Measurements from ENCODE around the gene TMEM92. TPM values are rescaled to one million over a fixed set of nuclear protein-coding genes. Genes with fewer than 3 reads are reported as not detected.

The TMEM92 gene
- total RNA-seq, 1 donor from 2014 or later, result 3.0 TPM

GRCh38 chr17:50318501-50319285 lies 44.4 kb downstream of the TMEM92 start:
- ATAC-seq, result no peak

GRCh38 chr17:50319306-50320004 lies 45.2 kb downstream of the TMEM92 start:
- no peak for DNase-seq (ENCODE audit: low spot score)
- no peak for ATAC-seq

More at GRCh38 chr17:50318501-50319285, 44.4 kb downstream of the TMEM92 start:
- no peak for DNase-seq (ENCODE audit: low spot score)

GRCh38 chr17:50322271-50322670 lies 48.0 kb downstream of the TMEM92 start:
- DNase-seq (ENCODE audit: low spot score) (no peak), ATAC-seq (no peak)

GRCh38 chr17:50323060-50323459 lies 48.8 kb downstream of the TMEM92 start:
- DNase-seq (ENCODE audit: low spot score) (no peak), ATAC-seq (no peak)

- no peak for ATAC-seq
- DNase-seq (ENCODE audit: low spot score), result no peak
Observed at GRCh38 chr17:50325906-50326305, 51.6 kb downstream of the TMEM92 start.

- DNase-seq (ENCODE audit: low spot score) (no peak), ATAC-seq (no peak)
Observed at GRCh38 chr17:50326831-50327364, 52.6 kb downstream of the TMEM92 start.

- ATAC-seq (no peak), DNase-seq (ENCODE audit: low spot score) (no peak)
Observed at GRCh38 chr17:50328363-50329325, 54.4 kb downstream of the TMEM92 start.

GRCh38 chr17:50329716-50330115 lies 55.5 kb downstream of the TMEM92 start:
- no peak for ATAC-seq
- no peak for DNase-seq (ENCODE audit: low spot score)

- no peak for DNase-seq (ENCODE audit: low spot score)
Observed at GRCh38 chr17:50330151-50330775, 56.0 kb downstream of the TMEM92 start.

More at GRCh38 chr17:50330151-50330775, 56.0 kb downstream of the TMEM92 start:
- no peak for ATAC-seq

Other genes with a start within 250 kb of the TMEM92 start
- 2.7 TPM for gene ITGA3, start 218.4 kb upstream of the TMEM92 start, total RNA-seq
- gene PDK2, start 179.1 kb upstream of the TMEM92 start, total RNA-seq, result 52.0 TPM
- gene SAMD14, start 144.3 kb upstream of the TMEM92 start, total RNA-seq, result 1.9 TPM
- gene PPP1R9B, start 123.8 kb upstream of the TMEM92 start, total RNA-seq, result 18.1 TPM
- gene SGCA, start 108.5 kb upstream of the TMEM92 start, total RNA-seq, result 1.0 TPM
- gene COL1A1, start 72.8 kb upstream of the TMEM92 start, total RNA-seq, result 19.3 TPM
- 10.4 TPM for gene XYLT2, start 71.7 kb downstream of the TMEM92 start, total RNA-seq
- 38.9 TPM for gene MRPL27, start 98.7 kb downstream of the TMEM92 start, total RNA-seq
- 0.13 TPM for gene EME1, start 98.8 kb downstream of the TMEM92 start, total RNA-seq
- 47.3 TPM for gene LRRC59, start 123.1 kb downstream of the TMEM92 start, total RNA-seq
- 56.1 TPM for gene ACSF2, start 151.8 kb downstream of the TMEM92 start, total RNA-seq
- 12.4 TPM for gene CHAD, start 194.4 kb downstream of the TMEM92 start, total RNA-seq
- 27.4 TPM for gene RSAD1, start 204.4 kb downstream of the TMEM92 start, total RNA-seq
- not detected for gene MYCBPAP, start 234.0 kb downstream of the TMEM92 start, total RNA-seq

Data from left lobe of liver (tissue), 2 donors.